GM12878 (cell line): ENCODE data around the gene PAPLN. TPM values are rescaled to one million over a fixed set of nuclear protein-coding genes. Genes with fewer than 3 reads are reported as not detected.

Experiments
- ATAC-seq: fragments of 200-7000 bp; cut with Tn5 transposase; 3 replicates; pipeline ENCODE4 v1.9.1; 2020; ENCODE audit warnings: mild to moderate bottlenecking, moderate library complexity
- BruUV-seq: library from RNA; stranded (reverse); fragments of 400-500 nt; replicated peaks from 2 replicates; lab custom pipeline; 2021; lab: Mats Ljungman, UMichigan
- CTCF ChIA-PET: fragments of 300-600 bp; sonication (Branson Sonifier 250); formaldehyde crosslinking; extraction: SDS; loops from one replicate; lab custom pipeline; 2021; ENCODE audit warnings: inconsistent platforms; lab: Yijun Ruan, JAX
- POLR2A ChIA-PET: fragments of 350-600 bp; formaldehyde crosslinking; extraction: SDS; loops from one replicate; lab custom pipeline; 2021; ENCODE audit warnings: inconsistent platforms; lab: Charles Lee
- RAD21 ChIA-PET: fragments of 300-600 bp; sonication (Branson Sonifier 250); formaldehyde crosslinking; loops from one replicate; lab custom pipeline; 2023; ENCODE audit warnings: antibody characterized with exemption; ENCODE audit not compliant: unreplicated experiment; lab: Charles Lee
- SMC1A ChIA-PET: fragments of 300-600 bp; sonication (Branson Sonifier 250); formaldehyde crosslinking; loops from one replicate; lab custom pipeline; 2023; ENCODE audit not compliant: unreplicated experiment, uncharacterized antibody; lab: Charles Lee
- DNase-seq: peaks from one replicate; pipeline ENCODE4 v3.0.0-alpha.2; 2011; ENCODE audit warnings: low read depth, low spot score
- FAIRE-seq: peaks from 3 replicates; lab custom pipeline; 2011; peaks lifted over from hg19 to GRCh38; lab: Jason Lieb, UNC
- H2AFZ ChIP-seq: 2 replicates; pipeline ENCODE4 v1.6.0; 2011; ENCODE audit warnings: low read depth, low read length, control low read depth; ENCODE audit not compliant: control insufficient read depth
- H3K27ac ChIP-seq: 2 replicates; pipeline ENCODE4 v1.5.1; 2011; ENCODE audit warnings: control low read depth; ENCODE audit not compliant: control insufficient read depth, insufficient read depth
- H3K27me3 ChIP-seq, 2 experiments: replicated peaks in 1 of 2; 2 replicates each; pipeline versions ENCODE4 v1.6.0 to v1.6.1; 2011; ENCODE audit warnings: low read length in 1 of 2; ENCODE audit not compliant: control insufficient read depth in 2 of 2, insufficient read depth in 2 of 2
- H3K36me3 ChIP-seq, 2 experiments: 2 replicates each; pipeline ENCODE4 v1.5.1; 2011; ENCODE audit warnings: low read length in 1 of 2; ENCODE audit not compliant: control insufficient read depth in 2 of 2, insufficient read depth in 2 of 2
- H3K4me1 ChIP-seq: 2 replicates; pipeline ENCODE4 v1.6.1; 2011; ENCODE audit warnings: mild to moderate bottlenecking, low read length, moderate library complexity, mixed read lengths; ENCODE audit not compliant: control insufficient read depth, insufficient read depth
- H3K4me2 ChIP-seq: 2 replicates; pipeline ENCODE4 v1.6.0; 2011; ENCODE audit warnings: control low read depth; ENCODE audit not compliant: control insufficient read depth, insufficient read depth
- H3K4me3 ChIP-seq: fragments of 200-600 bp; sonication (generic); 2 replicates; pipeline ENCODE4 v1.5.1; 2016
- H3K79me2 ChIP-seq: 2 replicates; pipeline ENCODE4 v1.6.0; 2011; ENCODE audit warnings: low read length; ENCODE audit not compliant: control insufficient read depth, insufficient read depth
- H3K9ac ChIP-seq: 2 replicates; pipeline ENCODE4 v1.8.0; 2011; ENCODE audit warnings: low read length, control low read depth, mixed read lengths; ENCODE audit not compliant: control insufficient read depth, insufficient read depth
- H3K9me3 ChIP-seq: replicated peaks from 3 replicates; pipeline ENCODE4 v1.5.1; 2011; ENCODE audit warnings: mild to moderate bottlenecking, low read length; ENCODE audit not compliant: control insufficient read depth, insufficient read depth
- H4K20me1 ChIP-seq: 2 replicates; pipeline ENCODE4 v1.6.0; 2011; ENCODE audit not compliant: control insufficient read depth, insufficient read depth
- BHLHE40 ChIP-seq, 2 experiments: fragments of 450-650 bp in 1 of 2; IDR thresholded peaks; 2 replicates each; pipeline ENCODE4 v1.6.1; 2011 to 2017; ENCODE audit warnings: low read depth in 2 of 2, borderline replicate concordance in 1 of 2, improper control_type of control experiment in 1 of 2, low read length in 1 of 2, mild to moderate bottlenecking in 1 of 2
- HDAC6 ChIP-seq: fragments of 200-600 bp; sonication (generic); IDR thresholded peaks from one replicate; pipeline ENCODE4 v1.8.0; 2017; ENCODE audit warnings: antibody characterized with exemption; ENCODE audit not compliant: unreplicated experiment
- IKZF1 ChIP-seq: fragments of 450-650 bp; conservative IDR thresholded peaks from 2 replicates; pipeline ENCODE4 v1.6.1; 2017; ENCODE audit warnings: antibody characterized with exemption, mild to moderate bottlenecking
- MXI1 ChIP-seq: fragments of 150-350 bp; IDR thresholded peaks from 2 replicates; pipeline ENCODE4 v1.6.1; 2011; ENCODE audit warnings: low read depth, mild to moderate bottlenecking, inconsistent platforms, low read length, improper control_type of control experiment
- SREBF1 ChIP-seq: IDR thresholded peaks from 2 replicates; pipeline ENCODE4 v1.6.1; 2012; ENCODE audit warnings: mild to moderate bottlenecking, low read length
- WGBS: methylation state at CpG from one replicate; pipeline ENCODE4 v1.1.6; 2016; ENCODE audit warnings: low lambda C conversion rate; ENCODE audit not compliant: insufficient replicate concordance, insufficient coverage; ENCODE audit errors: missing lambda C conversion rate; 5-methylcytosine and 5-hydroxymethylcytosine counted together
- in situ Hi-C: fragments of 300-500 bp; cut with MboI; formaldehyde crosslinking; loops from 9 replicates; pipeline ENCODE4 v1.14.3; 2018; ENCODE audit warnings: mixed read lengths
- intact Hi-C: fragments of 100-400 bp; cut with micrococcal nuclease; formaldehyde crosslinking; loops from one replicate; pipeline ENCODE4 v1.14.2; 2022; ENCODE audit not compliant: unreplicated experiment
- polyA plus RNA-seq, 11 experiments: library from polyadenylated mRNA; depleted of rRNA in 4 of 11; unstranded in 6 of 11; stranded (reverse) in 5 of 11; fragments of >200 nt; fragmentation: Nextera tagmentation in 4 of 11; fragmentation: Illumina TruSeq in 1 of 11; extraction: Ambion mirVana in 4 of 11; extraction: Trizol in 1 of 11; gene quantifications; 1 replicate in 1 of 11; 2 replicates in 10 of 11; pipeline versions ENCODE4 v1.2.1 to v1.2.3, GENCODE V29; 2011 to 2016; ENCODE audit warnings: inconsistent platforms in 2 of 11, missing spikeins in 2 of 11, low read depth in 1 of 11
- total RNA-seq, 4 experiments: library from RNA; depleted of rRNA in 3 of 4; stranded (reverse); fragments of >200 nt in 3 of 4; fragmentation: Illumina TruSeq in 1 of 4; extraction: Trizol in 1 of 4; gene quantifications; 2 replicates each; pipeline versions ENCODE4 v1.2.1 to v1.2.3, GENCODE V29; 2013 to 2021

PAPLN gene
- total and polyA plus RNA-seq, 10 of the 15 experiments (the other 5 are each of a cell fraction or from before 2014, with no cell fraction given): 1.8 to 19.8 (median 7.4) TPM

DNA sequence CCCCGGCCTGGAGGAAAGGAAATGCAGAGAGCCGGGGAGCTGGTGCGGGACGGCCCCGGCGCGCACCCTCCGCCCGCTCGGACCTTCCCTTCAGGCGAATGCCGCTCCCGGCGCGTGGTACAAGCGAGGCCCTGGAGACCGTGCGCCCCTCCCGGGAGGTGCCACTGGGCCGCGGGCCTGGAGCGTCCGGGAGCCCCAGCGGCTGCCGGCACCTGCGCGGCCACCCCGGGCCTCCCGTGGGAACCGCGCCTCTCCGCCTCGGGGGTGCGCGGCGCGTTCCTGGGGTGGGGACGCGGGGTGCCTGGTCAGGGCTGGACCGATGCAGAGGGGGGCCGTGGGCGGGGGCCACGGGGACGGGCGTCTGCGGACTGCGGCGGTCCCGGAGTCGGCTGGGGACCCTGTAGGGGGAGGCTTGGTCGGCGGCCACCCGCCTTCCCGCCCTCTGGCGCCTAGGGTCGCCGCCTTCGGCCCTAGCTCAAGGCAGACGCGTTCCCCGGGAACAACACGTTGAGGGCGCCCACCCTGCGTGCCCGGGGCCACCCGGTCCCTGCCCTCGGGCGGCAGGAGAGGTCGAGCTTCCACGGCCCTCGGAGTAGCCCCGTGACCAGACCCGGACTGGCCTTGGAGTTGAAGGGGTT, 599 bp downstream of the PAPLN start:
- intact Hi-C loops: no loop called here
- no peak overlapping the region for H3K9ac ChIP-seq
- WGBS: 19% methylated on average over 42 of the region's 73 CpGs
- peak; percentile 29 for ATAC-seq
- H3K9me3 ChIP-seq: no peaks in the 10 kb centered on the region; the same call in 2 of the 3 replicates
- no peak for FAIRE-seq
- peaks cover 38% of the 10 kb centered on the region for H3K4me1 ChIP-seq
- CTCF ChIA-PET: no interaction called here
- BruUV-seq: no TSS peak
- no peak for DNase-seq
- peak overlapping the region; percentile 35; the same call in 1 of the 2 replicates for H3K4me3 ChIP-seq
- H3K27ac ChIP-seq: no peak overlapping the region
- no peaks in the 10 kb centered on the region for H3K79me2 ChIP-seq
- SMC1A ChIA-PET: interaction anchor here (2.0 kb wide), 1 partner anchor 51 kb away, joined by 8 read pairs; no protein-coding TSS in a partner anchor
- H3K36me3 ChIP-seq: no peaks in the 10 kb centered on the region
- POLR2A ChIA-PET: interaction anchor here (0.5 to 1.4 kb wide), 3 partner anchors 15 to 259 kb away, joined by 3 to 5 read pairs (median 4); no protein-coding TSS in a partner anchor
- no peak for TF ChIP-seq SREBF1
- TF ChIP-seq HDAC6: peak; percentile 57
- TF ChIP-seq IKZF1: peak; percentile 46; the same call in 1 of the 2 replicates
- 0 out of 4 replicates have a peak, but pooled peaks of 1 of the 2 experiments have one; percentile 19 for TF ChIP-seq BHLHE40 (IDR thresholded peaks at IDR 0.05; ENCODE audit: borderline replicate concordance in 1 of 2, low read depth in 2 of 2, low read length in 1 of 2)
- TF ChIP-seq MXI1: no peak
- TF ChIP-seq, all 136 proteins: peak for 3
- in situ Hi-C loops: no loop called here
- 0 out of 2 replicates have a peak, but pooled peaks cover 4% of the 10 kb centered on the region for H4K20me1 ChIP-seq
- RAD21 ChIA-PET: interaction anchor here (1.6 kb wide), 1 partner anchor 57 kb away, joined by 3 read pairs; no protein-coding TSS in a partner anchor
- peak overlapping the region; percentile 66 for H3K4me2 ChIP-seq
- H2AFZ ChIP-seq: no peak overlapping the region; the same call in 1 of the 2 replicates
- H3K27me3 ChIP-seq: peaks cover 8 to 26% of the 10 kb centered on the region in 2 experiments
